ENCODE measurements around the gene ARHGEF10L.

ARHGEF10L gene

DNA sequence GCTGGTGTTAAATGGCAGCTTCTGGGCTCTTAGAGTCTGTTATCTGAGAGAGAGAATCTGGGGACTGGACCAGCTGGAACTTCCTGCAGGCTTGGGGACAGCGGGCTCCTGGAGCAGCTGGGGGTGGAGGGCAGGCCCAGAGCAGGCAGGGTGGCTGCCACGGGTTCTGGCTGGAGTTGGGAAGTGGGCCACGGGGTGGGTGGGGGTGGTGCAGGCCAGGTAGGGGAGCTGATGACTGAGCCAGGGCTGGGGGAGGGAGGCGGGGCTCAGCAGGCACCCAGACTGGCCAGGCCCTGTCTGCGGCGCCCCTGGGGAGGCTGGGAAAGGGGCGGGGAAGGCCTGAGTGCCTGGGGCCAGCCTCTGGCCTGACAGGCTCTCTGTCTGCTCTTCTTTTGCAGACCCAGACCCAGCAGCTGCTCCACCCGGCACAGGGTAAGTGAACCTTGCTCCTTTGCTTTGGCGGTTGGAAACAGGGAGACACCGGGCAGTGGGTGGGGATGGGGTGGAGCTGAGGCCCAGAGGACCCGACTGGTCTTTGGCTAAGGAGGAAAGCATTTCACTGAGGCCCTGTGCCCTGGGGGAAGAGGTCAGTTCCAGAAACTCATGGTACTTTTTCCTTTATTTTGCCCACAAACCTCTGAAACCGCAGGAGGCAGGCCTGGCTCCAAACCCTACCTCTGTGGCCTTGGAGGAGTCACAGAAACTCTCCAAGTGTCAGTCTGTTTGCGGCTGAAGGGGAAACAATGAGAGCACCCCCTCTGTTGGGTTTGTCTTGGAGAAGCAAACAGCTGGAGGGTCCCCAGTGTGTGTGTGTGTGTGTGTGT, 48.8 kb downstream of the ARHGEF10L start:
- DNase-seq (ENCODE audit: low read depth in 2 of 2), result no peak

DNA sequence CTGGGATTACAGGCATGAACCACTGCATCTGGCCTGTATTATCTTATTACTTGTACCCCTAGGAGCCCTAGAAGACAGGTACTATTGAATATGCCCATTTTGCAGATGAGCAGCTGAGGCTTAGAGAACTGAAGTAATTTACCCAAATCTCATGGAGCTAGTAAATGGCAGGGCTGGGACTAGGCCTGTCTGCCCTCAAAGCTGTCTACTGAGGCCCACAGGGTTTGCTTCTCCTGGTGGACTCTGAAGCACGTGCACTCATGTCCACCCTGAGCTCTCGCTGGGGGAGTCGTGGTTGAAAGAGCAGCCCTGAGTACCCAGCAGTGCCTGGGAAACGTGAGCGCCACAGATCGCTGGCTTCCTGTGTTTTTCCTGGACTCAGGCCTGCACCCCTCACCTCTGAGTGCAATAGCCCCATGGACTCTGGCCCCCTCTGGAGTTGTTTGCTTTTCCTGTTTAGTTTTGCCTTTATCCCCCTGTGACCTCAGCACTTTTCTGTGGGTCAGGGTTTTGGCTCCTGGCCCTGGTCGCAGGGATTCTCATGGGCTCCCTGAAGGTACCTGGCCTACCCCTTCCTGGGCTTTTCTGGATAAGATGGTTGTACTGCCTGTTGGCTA, 52.4 kb downstream of the ARHGEF10L start:
- DNase-seq (ENCODE audit: low read depth in 2 of 2), result no peak

DNA sequence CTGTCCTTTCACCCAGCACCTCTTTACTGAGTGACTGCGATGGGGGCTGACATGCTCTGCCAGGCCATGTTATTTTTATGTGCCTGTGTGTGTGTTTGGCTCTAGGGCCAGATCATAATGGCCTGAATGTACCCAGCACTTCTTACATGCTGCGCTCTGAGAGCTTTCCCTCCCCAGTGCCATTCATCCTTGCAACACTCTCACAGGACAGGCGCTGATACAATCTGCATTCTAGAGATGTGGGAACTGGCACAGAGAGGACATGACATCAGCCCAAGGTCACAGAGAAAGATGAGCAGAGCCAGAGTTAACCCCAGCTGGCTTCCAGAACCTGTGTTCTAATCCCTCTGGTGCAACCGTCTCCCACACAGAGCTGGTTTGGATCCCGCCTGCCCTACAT, 54.5 kb downstream of the ARHGEF10L start:
- no peak for DNase-seq (ENCODE audit: low read depth in 2 of 2)

DNA sequence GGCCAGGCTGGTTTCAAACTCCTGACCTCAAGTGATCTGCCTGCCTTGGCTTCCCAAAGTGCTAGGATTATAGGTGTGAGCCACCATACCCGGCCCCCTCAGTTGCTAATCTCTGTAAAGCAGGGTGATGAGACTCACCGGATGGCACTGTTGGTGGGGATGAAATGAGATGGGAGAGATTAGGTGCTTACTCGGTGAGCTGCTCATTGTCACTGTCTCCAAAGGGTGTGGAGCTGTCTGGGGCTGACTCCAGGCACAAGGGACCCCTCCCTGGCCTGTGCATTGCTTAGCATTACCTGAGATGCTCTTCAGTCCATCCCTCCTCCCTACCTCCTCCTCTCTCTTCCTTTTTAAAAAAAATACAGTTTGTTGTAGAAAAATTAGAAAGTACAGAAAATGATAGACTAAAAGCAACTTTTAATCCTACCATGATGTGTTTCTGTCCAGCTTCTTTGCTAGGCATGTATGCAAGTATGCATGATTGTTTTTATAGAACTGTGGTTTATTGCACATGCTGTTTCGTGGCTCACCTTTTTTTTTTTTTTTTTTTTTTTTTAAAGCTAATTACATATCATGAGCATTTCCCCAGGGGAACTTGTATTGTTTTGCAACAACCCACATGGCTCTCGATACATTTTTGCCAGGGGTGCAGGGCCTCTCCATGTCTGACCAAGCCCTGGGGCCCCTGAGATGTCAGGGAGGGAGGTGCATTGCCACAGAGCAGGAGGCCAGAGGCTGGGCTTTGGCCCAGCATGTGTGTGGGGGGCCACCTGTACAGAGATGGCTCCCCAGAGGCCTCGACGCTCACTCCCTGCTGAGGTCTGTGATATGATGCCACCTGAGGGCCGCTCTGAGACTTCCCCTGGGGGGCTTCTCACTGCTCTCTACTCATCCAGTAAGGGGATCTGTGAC, 55.4 kb downstream of the ARHGEF10L start:
- no peak for DNase-seq (ENCODE audit: low read depth in 2 of 2)

DNA sequence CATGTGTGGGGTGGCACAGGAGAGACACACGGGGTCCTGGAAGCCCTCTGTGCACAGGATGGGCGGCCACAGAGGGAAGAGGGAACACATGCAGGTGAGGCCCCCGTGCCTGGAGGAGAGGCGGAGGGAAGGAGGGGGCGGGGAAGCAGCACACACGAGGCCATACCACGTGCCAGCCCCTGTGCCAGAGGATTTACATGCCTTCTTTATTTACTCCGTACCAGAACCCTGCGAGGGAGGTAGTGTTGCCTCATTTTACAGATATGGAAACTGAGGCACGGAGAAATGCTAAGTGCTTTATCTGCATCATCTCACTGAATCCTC, 56.1 kb downstream of the ARHGEF10L start:
- no peak for DNase-seq (ENCODE audit: low read depth in 2 of 2)

DNA sequence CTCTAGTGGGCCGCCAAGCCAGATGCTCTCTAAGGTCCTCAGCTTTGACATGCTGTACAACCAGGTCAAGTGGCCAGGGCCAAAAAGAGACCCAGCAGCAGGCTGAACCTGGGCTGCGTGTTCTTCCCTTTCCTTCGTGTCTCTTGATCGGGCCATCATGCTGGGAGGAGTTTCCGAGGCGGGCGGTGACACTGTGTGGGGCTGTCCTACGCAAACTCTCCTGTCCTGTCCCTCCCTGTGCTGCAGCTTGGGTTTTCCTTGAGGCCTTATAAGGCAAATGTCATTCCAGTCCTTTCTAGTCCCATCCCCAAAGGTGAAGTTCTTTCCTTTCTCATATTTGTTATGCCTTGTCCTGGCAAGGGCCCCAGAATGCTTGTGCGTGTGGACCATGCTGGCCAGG, 56.7 kb downstream of the ARHGEF10L start:
- DNase-seq (ENCODE audit: low read depth in 2 of 2), result no peak

DNA sequence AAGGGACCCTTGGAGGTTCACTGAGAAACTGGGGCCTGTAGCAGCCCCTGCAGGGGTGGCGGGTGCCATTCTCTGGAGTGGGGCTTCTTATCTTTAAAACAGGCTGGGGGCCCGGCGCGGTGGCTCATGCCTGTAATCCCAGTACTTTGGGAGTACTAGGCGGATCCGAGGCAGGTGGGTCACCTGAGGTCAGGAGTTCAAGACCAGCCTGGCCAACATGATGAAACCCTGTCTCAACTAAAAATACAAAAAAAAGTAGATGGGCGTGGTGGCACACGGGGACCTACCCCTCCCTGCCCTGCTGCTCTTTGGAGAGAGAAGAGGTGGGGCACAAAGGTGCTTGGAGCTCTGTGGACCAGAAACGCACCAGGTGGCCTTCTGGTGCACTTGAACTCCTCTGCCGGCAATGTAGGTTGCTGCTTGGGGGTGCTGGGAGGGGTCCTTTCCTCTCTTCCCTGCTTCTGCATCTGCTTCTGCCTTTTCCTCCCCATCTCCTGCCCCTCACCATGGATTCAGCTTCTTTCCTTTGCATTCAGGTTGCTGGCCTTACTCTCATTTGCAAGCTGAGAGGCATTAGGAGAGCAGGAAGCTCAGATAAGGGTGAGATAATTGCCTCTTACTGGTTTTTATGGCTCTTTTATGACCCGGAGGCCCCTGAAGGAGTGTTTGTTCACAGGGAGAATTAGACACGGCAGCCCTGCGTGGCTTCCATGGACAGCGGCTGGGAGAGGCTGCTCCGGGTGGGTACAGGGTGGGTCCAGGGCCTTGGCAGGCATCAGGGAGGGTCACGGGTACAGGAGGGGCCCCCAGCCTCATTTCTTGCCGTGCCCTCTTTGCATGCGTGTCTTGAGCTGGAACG, 57.4 kb downstream of the ARHGEF10L start:
- DNase-seq (ENCODE audit: low read depth in 2 of 2), result no peak

DNA sequence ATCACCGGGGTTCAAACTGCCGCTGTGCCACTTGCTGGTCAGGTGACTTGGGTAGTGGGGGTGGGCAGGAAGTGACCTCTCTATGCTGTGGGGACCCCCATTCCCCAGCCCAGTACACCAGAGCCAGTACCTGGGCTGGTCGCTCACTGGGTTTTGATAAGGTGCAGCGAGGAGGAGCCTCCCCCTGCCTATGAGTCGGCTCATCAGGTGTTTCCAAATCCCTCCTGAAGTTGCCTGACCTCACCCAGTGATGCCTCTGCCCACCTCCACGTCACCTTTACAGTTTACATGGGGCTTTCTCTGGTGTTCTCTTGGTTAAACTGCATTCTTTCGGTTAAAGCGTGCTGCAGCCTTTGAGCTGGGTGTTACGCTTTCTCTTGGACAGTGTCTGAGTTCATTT, 58.2 kb downstream of the ARHGEF10L start:
- DNase-seq (ENCODE audit: low read depth in 2 of 2), result no peak

DNA sequence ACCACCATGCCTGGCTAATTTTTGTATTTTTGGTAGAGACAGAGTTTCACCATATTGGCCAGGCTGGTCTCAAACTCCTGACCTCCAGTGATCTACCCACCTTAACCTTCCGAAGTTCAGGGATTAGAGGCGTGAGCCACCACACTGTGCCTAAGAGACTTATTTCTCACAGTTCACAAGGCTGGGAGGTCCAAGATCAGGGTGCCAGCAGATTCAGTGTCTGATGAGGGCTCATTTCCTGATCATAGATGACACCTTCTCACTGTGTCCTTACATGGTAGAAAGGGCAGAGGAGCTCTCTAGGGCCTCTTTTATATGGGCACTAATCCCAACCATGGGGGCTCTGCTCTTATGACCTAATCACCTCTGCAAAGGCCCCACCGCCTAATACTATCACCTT, 58.8 kb downstream of the ARHGEF10L start:
- DNase-seq (ENCODE audit: low read depth in 2 of 2), result no peak

DNA sequence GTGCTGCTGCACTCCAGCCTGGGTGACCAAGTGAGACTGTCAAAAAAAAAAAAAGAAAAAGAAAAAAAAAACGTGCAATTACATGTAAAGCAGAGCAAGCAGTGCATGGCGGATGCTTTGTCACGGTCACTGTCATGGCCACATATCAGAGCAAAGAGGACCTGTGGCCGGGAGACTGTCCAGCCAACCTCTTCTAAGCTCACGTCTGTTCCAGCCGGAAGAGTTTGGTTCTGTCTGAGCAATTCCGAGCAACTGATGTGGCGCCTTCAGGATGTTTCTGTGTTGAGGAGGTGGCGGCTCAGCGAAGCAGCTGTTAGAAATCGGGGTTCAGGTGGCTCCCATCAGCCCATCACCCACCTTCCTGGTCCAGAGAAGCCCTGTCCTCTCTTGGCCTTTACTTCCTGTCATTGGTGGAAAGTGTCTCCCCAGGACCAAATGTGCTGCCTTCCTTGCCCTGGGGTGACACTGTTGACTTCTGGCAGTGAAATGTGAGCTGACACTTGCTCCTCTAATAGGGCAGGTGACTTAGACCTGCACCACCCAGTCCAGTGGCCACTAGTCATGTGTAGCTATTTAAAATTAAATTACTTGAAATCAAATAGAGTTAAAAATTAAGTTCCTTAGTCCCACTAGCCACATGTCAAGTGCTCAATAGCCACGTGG, 59.9 kb downstream of the ARHGEF10L start:
- no peak for DNase-seq (ENCODE audit: low read depth in 2 of 2)

DNA sequence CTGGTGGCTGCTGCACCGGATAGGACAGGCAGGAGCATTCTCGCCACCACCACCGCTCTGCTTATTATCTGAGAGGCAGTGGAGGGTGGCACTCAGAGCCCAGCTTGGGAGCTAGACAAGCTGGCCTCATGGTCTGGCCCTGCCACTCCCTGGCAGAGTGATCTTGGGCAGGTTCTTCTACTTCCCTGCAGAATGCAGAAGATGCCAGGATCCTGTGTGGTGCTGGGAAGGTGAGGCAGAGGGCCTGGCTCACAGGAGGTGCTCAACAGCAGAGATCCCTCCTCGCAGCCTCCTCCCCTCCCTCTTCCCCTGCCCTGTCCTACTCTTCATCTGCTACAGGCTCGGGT, 60.4 kb downstream of the ARHGEF10L start:
- DNase-seq (ENCODE audit: low read depth in 2 of 2), result no peak

DNA sequence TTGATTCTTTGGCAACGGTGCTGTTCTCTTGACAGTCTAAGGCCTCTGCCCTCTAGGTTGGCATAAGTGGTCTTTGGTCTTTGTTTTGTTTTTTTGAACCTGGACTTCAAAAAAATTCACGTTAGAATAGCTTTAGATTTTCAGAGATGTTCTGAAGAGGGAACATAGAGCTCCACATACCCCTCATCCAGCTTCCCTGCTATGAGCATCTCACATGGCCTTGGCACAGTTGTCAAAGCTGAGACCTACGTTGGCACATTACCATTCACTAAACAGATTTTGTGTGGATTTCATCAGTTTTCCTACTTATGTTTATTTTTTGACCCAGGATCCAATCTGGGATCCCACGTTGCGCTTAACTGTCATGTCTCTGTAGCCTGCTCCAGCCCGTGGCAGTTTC, 60.8 kb downstream of the ARHGEF10L start:
- no peak for DNase-seq (ENCODE audit: low read depth in 2 of 2)

DNA sequence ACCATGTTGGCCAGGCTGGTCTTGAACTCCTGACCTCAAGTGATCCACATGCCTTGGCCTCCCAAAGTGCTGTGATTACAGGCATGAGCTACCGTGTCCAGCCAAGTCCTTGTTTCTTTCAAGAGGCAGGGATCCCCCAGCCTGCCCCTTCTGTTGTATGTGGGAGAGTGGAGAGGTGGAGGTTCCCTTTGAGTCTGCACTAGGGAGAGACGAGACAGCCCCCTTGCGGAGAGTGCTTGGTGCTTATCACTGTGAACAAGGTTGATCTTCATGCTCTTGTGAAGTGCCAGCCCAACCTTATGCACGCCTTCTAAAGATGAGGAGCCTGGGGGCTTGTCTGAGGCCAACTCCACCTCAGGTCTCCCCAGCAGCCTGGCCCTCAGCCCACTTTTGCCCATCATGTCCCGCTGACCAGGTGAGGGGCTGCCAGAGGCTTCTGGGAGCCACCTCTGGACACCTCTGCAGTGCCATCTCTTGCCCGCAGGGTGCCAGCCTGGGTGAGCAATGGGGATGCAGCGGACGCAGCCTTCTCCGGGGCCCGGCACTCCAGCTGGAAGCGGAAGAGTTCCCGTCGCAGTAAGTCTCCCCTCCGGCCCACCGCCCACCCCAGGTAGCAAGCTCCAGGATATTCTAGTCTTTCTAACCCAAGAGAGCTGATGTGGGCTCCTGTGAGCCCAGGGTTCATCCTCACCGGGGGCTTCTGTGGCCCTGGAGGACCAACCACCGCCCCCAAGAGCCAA, 62.3 kb downstream of the ARHGEF10L start:
- no peak for DNase-seq (ENCODE audit: low read depth in 2 of 2)

DNA sequence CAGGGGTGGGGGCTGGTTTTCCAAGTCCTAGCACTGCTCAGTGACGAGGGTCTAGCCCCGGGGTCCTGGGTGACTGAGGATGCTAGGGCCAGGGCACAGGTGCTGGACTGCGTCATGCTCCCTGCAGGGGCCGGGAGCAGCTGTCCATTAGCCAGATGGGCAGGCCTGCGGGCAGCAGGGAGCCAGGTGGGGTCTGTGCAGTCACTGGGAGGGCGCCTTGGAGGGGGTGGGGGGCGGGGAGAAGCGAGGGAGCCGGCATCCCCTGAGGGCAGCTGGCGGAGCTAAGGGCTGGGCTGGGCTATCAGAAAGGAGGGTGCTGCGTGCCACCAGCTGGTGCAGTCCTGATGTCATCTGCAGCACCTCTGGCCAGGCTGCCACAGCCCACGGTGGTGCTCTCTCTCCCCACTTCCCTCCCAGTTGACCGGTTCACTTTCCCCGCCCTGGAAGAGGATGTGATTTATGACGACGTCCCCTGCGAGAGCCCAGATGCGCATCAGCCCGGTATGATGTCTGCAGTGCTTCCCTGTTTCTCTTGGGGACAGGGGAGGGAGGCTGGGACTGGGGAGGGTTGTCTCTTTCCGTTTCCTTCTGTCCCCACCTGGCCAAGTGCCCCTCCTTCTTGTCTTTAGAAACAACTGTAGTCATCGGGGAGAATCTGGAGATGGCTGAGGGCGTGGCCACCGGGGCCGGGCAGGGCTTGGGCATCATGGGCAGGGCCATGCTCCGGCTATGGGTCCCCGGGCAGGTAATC, 63.8 kb downstream of the ARHGEF10L start:
- no peak for DNase-seq (ENCODE audit: low read depth in 2 of 2)

DNA sequence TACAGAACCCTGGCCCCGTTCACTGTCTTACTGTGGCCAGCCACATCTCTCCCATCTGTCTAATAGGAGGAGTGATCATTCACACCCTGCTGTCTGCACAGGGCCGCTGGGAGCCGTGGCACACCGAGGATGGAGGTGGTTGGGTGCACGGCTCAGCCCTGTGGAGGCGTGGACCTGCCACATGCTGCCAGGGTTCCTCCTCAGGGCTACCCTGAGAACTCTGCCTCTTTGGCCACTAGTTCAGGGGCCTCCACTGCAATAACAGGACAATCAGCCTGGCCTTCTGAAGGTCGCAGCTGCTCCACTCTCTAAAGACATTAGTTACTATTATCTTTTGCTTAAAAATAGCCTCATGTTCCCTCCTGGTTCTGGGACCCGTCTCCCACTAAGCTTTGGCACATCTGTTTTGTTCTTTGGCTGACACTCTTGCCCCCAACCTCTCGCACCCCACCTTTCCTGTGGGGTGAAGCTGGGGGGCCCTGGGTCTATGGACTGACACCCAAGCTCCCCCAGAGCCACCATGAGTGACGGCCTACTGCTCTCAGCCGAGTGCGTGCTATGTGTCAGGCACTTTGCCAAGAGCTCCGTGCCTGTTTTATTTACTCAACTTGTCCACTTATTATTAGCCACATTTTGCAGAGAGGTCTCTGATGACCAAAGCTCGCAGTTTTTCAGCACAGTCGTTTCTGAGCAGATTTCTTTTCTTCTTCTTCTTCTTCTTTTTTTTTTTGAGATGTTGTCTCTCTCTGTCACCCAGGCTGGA, 66.3 kb downstream of the ARHGEF10L start:
- DNase-seq (ENCODE audit: low read depth in 2 of 2), result no peak

DNA sequence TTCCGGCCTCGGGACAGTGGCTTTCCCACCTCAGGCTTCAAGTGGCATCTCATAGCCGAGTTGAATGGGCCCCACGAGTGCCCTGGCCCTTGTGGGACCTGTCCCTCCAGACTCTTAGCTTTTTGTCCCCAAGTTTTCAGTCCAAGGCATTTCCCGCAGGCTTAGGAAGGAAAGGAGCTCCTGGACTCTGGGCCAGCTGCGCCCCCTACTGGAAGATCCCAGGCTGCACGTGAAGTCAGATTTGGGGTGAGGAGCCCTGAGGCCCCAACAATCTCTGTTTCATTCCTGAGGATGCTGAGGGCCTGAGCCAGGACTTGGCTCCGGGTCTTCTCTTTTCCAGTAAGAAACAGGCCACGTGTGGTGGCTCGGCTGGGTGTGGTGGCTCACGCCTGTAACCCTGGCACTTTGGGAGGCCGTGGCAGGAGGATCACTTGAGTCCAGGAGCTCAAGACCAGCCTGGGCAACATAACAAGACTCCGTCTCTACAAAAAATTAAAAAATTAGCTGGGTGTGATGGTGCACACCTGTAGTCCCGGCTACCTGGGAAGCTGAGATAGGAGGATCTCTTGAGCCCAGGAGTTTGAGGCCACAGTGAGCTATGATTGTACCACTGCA, 67.4 kb downstream of the ARHGEF10L start:
- no peak for DNase-seq (ENCODE audit: low read depth in 2 of 2)

DNA sequence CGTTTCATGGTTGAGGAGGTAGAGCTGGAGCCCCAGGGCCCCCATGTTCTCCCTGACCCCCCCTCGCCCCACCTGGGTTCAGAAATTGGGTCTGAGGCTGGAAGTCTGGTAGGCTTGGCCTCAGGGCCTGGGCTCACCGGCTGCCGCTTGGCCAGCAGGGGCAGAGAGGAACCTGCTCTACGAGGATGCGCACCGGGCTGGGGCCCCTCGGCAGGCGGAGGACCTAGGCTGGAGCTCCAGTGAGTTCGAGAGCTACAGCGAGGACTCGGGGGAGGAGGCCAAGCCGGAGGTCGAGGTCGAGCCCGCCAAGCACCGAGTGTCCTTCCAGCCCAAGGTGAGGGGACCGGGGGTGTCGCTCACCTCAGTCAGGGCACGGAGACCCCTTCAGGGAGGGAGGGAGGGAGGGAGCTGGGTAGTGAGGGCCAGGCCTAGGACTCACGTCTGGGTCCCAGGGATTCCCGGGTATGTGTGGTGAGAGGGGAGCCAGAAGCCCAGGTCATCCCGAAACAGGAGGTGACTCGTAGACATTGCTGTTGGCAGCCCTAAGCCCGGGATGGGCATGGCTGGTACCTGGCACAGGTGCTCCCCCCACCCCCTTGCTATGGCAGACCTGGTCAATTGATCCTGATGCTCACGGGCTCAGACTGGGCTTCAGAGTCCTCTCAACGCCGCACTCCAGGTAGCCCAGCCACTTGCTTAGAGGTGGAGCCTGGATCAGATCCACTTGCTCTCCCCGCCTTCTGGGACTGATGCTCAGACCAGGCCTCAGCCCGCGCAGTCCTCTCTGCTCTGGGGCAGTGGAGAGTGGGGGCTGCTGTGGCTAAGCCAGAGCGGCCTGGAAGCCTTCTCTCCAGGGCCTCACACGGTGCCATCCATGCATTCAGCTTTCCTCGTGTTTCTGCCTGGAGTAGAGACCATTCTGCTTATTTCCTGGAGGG, 68.4 kb downstream of the ARHGEF10L start:
- no peak for DNase-seq (ENCODE audit: low read depth in 2 of 2)

DNA sequence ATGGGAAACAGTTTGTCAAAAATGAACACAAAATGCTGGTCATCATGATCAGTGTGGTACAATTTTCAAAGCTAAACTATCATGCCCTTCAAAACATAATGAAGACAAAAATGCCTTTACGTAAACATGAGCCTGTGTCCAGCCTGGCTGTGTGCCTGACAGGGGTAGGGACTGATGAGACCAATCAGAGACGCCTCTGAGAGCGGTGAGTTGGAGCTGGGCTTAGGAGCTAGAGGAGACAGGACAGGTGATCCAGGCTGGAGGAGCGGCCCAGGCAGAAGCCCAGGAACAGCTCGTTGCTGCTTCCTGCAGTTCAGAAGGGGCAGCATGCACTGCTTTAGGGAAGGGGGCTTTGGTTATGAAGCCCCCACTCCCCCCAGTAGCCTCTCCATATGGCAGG, 70.0 kb downstream of the ARHGEF10L start:
- no peak for DNase-seq (ENCODE audit: low read depth in 2 of 2)
